SIG-M5 treated with dmso at 0.1 percent for 504 hours (cell line): ENCODE measurements around the gene ASTN2.
"Not testable (repeated sequence)": the region's sequence is repeated elsewhere in the genome, so short reads cannot be mapped to it uniquely, and the experiment has no call there.

Experiments
- DNase-seq: peaks from one replicate; lab custom pipeline; 2025; ENCODE audit not compliant: unreplicated experiment; lab: John Stamatoyannopoulos, UW

The ASTN2 gene

DNA sequence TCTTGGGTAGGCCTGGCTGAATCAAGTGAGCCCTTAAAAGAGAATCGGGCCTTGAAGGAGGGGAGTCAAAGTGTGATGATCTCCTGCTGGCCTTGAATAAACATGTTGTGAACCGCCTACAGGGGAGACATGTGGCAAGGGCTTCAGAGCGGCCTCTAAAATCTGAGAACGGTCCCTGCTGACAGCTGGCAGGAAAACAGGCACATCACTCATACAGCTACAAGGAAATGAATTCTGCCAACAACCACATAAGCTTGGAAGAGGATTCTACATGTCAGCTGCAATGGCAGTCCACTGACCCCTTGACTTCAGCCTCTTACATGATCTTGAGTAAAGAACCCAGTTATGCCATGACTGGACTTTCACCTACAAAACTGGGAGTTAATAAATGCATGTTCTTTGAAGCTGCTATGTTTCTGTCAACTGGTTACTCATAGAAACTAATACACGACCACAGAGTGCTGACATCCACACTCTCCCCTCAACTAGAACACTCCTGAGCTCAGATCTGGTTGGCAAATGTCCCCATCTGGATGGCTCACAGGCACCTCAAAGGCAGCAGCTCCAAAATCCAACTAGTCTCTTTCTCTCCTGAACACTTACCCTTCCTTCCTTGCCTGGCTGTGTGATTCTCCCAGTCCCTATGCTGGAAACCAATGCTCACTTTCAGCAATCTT lies 333.1 kb downstream of the ASTN2 start:
- DNase-seq = no peak

DNA sequence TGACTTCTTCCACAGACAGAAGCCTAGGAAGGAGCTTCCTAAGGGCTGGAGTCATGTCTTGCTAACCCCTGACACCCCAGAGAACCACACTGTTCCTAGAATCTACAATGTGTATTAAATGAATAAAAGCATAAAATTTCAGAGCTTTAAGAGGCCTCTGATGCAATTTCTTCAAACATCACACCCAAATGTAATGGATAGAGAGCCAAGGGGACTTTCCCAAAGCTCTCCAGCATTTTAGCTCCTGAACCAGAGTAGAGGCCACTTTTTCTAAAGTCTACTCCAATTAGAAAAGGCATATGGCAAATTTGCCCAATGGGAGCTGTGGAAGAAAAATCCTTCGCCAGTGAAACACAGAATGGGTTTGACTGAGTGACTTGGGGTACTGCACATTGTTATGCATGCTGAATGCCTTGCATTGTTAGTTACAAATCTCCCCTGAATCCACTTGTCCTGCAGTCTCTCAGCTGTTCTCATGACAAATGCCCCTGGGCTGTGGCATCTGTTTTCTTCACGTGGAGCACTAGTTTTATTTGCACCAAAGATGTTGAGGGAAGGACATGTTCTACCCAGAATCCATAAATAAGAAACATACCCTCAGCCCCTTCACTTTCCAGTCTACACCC lies 334.0 kb downstream of the ASTN2 start:
- DNase-seq = no peak

DNA sequence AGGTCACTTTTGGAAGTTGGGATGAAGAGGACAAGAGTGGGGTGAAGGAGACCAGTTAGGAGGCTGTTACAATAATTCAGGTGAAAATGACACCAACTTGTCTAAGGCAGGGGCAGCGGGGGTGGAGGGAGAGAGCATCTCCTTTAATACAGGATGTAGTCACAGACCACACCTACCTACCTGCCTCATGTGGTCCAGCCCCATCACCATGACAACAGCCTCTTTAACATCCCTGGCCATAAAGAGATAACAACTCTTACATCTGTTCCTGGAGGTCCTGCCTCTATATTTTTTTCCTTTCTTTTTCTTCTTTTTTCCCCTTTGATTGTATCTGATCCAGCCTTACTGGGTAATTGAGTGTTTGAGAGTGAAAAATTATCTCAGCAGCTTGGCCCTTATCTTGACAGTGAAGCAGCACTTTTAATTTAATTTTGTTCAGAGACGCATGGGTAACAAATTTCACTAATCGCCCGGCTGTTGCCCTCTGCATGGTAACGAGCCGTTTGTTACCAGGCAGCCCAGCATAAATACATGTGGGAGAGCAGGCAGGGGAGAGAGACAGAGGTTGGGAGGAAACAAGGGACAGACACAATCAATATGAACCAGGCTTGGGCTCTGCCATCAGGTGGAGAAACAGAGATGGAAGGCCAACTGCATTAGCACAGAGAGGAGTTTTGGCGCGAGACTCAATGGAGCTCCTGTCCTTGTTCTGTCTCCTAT lies 338.1 kb downstream of the ASTN2 start:
- no peak for DNase-seq

DNA sequence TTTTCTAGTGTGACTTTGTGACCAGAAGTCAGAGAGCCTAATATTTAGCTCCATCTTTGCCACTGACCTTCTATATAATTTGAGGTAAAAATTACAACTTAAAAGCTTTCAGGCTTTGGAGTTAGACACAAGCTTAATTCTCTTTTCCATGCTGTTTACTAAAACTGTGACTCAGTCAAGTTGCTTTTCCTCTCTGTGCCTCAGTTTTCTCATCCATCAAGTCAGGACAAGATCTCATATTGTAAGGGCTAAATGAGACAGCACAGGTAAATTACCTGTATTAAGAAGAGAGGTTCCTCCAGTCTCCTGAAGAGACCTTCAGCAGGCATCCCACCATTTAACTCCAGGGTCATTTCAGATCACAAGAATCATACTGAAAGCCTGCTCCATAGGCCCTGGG lies 339.2 kb downstream of the ASTN2 start:
- DNase-seq = no peak

DNA sequence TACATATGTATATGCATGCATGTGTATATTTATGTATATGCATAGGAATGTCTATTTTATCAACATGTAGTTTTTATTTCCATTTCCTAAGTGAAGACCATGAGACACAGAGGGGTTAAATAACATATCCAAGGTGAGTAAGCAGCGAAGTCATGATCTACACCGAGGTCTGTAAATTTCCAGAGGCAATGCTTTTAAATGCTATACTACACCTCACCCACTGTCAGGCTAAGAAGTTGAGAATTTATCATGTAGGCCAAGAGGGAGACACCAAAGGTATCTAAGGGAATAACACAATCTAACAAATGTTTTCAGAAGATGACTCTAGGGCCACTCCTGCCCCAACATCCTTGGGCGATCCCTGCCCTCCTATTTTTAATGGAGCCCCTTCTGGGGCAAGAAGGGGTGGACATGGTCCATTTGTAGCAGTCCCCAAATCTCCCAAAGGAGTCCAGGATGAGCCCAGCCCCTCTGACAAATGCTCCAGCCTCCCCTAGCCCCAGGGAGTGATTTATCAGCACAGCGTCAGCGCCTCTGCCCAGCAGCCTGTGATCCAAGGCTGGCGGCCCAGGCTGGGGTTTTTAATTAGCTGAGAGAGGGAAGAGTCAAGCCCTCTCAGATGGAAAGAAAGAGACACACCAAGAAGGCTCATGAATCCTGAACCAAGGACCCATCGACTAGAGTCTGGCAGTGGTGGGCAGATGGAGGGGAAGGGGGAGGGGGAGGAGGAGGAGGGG lies 339.9 kb downstream of the ASTN2 start:
- DNase-seq = no peak

DNA sequence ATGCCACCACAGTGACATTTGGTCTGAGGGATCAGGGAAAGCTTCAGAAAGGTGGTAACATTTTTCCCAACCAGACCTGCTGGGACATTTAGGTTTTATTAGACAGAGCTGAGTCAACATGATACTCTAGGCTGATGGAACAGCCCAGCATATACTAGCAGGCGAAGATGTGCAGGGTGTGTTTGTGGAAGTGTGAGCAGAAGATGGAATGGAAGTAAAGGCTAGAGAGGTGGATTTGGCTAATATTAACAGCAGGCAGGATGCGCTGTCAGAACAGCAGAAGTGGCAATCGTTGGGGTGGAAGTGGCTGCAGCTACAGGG lies 340.6 kb downstream of the ASTN2 start:
- no peak for DNase-seq

DNA sequence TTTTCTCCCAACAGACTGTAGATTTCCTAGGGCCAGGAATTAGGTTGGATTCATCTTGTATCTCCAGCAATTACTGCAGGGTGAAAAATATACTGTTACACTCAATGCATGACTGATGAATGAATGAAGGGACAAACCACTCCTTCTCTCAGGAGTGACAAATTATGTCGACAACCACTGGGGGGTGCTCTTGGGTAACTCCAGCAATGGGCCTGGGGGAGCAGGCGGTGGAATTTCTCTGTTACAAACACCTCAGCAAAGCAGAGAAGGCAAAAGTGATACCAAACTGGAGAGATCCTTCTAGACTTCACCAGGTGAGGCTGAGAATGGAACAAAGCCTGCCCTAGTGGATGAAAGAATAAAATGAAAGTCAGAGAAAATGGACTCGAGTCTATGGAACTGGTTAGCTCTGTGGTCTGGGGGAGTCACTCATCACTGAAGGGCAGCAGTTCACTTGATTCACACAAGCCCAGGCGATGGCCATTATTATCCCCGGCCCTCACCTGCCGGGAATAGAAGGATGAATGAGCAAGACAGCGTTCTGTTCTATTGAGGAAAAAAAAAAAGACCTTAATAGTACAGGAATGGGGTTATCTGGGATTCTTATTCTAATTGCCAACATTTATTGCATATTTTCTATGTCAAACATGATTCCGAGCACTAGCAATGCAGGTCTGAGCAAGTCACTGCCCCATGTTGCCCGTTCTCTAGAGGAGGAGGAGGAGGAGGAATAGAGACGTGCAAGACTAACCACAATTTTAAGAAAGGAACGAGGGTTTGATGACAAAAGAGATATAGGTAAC lies 341.1 kb downstream of the ASTN2 start:
- DNase-seq = no peak

DNA sequence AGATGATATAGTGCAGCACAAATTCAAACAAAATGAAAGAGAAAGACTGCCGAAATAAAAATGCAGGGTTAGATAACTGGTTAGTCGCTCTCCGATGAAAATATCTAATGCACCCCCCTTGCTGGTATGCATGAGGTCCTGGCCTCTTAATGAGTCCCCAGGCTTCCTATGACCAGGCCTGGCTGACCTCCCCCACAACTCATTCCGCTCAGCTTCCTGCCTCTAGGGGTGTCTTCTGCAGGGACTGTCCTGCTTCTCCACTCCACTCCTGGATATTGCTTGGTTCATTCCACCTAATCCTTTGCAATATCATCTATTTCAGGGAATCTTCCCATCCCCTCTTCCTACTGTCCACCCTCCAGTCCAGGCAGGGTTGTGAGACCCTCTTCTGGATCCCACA lies 341.8 kb downstream of the ASTN2 start:
- DNase-seq = no peak

DNA sequence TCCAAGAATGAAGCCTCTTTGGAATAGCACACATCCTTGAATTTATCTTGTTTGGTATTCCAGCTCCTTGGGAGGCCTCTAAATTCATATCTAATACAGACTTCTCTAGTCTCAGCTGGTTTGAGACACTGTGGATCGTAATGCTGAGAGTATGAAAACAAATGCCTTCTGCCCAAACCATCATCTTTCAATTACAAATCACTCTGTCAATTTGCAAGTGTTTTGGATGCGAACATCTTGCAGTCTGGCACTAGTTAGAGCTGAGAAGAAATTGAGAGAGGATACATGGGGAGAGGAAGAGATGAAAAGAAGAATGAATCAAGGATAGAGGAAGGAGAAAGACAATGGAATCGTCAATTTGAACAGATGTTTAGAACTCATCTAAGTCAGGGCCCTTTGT lies 342.6 kb downstream of the ASTN2 start:
- DNase-seq = no peak

DNA sequence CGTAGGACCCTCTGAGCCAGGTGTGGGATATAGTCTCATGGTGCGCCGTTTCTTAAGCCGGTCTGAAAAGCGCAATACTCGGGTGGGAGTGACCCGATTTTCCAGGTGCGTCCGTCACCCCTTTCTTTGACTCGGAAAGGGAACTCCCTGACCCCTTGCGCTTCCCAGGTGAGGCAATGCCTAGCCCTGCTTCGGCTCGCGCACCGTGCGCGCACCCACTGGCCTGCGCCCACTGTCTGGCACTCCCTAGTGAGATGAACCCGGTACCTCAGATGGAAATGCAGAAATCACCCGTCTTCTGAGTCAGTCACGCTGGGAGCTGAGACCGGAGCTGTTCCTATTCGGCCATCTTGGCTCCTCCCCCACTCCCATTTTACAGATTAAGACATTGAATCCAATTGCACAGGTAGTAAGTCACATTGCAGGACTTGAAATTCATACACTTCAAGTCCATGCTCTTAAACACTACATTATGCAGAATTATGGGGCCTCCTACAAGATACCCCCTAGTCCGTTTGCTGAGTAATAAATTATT lies 343.1 kb downstream of the ASTN2 start:
- DNase-seq = not testable (repeated sequence)

DNA sequence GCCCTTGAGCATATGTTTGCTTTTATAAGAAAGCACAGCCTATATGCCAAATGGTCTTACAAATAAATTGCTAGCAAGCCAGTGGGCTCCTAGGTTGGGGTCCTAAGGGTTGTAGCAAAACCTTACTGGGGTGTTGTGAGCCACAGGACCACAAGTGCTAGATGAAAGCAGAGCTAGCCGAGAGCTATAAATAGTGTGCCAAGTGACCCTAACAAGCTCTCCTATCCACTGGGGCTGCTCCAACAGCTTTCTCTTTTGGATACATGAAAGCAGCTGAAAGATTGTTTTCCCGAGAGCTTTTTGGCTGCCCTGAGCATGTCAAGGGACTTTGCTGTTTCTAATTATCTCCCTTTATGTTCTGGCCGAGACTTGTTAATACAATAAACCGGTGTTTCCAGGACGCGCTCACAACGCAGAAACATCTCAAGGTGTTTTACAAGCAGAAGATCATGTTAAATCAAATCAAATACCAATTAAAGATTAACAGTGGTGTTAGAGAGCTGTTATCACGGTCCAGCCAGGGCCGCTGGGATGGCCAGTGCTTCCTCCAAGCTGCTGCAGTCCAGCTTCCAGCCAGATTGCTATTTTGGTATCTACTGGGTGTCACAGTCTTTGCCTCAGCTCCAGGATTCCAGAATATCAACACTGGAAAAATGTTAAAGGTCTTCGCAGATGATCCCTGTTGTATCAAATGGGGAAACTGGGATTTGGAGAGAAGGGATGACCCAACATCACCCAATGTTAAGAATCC lies 351.0 kb downstream of the ASTN2 start:
- no peak for DNase-seq

DNA sequence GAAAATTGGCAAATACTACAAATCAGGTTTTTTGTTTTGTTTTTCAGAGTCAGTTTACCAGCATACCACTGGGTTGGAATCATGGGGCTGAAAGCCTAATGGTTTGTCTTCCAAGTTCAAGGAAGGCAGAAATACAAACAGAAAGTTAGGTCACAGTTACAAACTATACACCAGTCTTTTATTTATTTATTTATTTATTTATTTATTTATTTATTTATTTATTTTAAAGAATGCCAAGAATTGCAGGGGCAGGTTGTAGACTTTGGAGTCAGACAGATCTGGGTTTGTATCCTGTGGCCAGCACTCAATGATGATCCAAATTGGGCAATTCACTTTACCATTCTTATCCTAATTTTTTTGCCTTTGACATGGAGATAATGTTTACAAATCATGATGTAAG lies 353.9 kb downstream of the ASTN2 start:
- no peak for DNase-seq

DNA sequence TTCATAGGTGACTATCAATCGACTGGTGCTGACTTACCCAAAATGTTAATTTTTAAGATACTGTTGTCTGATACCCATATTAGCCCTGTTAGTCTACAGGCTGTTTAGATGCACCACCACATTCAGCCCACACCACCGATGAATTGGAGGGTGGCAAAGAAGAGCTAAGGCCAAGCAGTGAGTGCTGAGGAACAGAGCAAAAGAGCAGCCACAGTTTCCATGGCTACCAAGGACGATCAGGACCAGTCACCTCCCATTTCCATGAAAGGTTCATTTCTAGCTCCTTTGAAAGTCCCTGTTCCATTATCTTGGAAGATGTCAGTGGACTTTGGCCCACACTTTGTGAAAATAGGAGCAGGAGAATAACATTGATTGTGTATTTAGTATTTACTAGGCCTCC lies 364.9 kb downstream of the ASTN2 start:
- DNase-seq = no peak

DNA sequence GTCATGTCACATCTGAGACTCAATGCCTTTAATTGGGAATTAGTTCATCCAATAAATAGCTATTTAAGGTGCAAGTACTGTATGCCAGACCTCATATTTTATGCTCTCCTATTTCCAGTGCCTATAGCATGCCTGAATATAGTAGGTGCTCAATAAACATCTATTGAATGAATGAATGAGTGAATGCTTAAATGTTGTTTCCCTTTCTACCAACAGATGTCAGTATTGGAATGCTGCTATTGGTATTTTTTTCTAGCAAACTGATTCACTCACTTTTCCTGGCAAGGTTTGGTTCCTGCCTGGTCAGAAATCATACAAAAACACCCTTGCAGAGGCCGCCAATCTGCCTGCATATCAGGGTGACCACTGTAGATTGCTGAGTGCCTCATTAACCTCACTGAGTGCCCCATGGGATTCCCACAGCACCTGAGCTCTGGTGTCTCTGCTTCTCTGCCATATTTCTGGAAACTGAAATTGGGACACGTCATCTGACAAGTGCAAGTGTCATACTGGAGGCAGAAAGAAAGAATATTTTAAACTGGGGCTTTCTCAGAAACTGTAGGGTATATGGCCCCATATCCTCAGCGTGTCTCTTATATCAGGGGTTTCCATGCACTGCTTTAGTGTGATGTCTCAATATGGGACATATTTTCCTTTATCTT lies 368.1 kb downstream of the ASTN2 start:
- DNase-seq = no peak

DNA sequence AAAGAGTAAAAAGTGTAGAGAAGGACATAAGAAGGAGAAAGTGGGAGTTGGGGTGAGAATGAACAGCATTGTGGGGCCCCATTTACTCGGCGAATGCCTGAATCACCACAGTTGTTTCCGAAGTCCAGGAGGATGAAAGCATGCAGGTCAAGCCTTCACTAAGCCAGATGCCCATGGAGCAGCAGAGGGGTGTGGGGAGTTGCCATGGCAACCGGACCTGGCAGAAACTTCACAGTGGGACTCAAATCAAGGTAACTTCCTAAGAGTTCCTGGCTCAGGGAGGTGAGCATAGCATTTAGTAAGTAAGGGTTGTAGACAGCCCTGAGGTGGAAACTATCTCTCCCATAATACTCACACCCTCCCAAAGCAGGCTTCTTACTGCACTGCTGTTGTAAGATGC lies 370.6 kb downstream of the ASTN2 start:
- DNase-seq = no peak

DNA sequence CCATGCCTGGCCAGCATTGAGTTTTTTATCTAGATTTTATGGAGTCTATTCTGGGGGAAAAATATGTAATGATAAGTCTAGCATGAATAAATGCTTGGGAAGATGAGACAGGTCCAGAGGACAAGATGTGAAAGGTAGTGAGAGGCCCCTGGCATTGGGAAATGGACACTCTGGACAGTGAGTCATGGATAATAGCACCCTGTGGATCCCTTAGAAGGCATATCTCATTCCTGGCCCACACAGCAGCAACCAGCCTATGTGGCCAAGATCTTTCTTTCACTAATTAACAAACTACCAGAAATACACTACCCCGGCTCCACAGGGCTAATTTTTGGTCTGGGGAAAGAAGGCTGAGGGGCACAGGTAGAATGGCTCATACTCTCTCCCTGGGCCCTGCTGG lies 371.7 kb downstream of the ASTN2 start:
- no peak for DNase-seq

DNA sequence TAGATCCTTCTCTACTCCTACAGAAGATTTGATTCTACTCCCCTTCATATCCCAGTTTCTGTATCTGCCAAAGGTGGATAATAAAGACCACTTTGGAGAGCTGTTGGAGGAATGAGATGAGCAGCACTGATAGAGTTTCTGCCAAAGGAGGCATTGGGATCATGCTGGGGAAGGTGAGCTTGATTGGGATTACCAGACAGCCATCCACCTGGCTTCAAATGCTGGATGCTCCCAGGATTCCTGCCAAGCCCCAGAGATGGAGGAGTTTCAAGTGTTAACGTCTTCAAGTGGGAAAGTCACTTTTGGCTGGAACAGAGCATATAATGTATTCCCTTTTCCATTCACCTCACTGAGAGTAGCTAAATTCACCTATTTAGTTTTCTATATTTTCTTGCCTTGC lies 379.3 kb downstream of the ASTN2 start:
- DNase-seq = no peak

DNA sequence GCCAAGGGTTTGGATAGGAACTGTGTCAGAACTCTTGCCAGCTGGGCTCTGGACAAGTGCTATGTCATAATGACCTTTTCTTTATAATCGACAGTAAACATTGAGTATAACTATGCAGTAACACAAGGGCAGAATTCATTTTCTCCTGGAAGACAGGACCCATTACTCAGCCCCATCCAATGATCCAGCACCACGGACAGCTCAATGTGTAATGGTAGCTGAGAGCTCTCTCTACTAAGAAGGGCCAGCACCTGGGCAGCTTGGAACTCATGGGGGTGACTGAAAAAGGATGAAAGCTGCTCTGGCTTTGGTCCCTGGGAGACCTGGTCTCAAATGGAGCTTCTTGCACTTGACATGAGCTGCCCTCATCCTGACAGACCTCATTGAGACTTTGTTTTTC lies 380.0 kb downstream of the ASTN2 start:
- no peak for DNase-seq

DNA sequence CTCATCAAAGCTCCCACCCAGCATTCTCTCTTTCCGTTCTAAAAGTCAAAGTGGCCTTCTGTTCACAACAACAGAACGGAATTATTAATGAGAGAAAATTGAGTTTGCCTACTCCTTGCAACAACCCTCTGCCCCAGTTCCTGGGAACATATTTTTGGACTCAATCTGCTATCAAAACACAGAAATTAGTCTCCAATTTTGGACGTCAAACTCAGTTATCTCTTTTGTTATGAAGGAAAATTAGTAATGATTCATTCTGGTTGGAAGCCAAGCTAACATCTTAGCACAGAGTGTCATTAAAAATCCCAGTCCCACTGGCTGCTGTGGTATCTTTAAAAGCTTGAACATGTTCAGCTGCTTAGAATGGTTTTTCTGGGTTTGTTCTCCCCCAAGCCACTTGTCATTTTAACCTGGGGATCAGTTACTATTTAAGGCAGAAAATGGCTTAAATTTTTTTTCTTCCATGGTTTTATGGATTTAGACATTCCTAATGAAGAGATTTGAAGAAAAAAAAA lies 384.5 kb downstream of the ASTN2 start:
- no peak for DNase-seq
